ENCODE data around the gene AVPI1.

AVPI1 gene, protein sequence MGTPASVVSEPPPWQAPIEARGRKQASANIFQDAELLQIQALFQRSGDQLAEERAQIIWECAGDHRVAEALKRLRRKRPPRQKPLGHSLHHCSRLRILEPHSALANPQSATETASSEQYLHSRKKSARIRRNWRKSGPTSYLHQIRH

GRCh38 chr10:97686962-97687784, at the start of gene AVPI1:
AVPI1 (minus strand) TSS chr10:97687241; CDS start chr10:97679905, 7,336 bp downstream.
- DNase-seq = peak; percentile 77 to 78

GRCh38 chr10:97736403-97736901, 49.4 kb upstream of the AVPI1 start:
- DNase-seq = no peak

DNA sequence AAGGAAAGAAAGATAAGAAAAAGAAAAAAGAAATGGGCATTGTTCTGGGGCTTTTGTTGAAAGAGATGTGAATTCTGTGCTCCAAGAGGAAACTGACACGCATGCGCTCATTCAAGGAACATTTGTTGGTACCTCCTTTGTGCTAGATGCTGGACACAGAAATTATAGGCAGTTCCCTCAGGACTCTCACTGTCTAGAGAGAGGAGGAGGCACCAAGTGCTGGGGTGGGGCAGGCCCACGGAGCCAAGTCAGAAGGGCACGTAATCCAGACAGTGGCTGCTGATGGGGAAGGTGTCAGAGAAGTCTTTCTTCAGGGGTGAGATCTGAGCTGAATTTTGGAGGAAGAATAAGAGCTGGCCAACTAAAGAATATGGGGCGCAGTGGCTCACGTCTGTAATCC, 47.0 kb upstream of the AVPI1 start:
- DNase-seq = no peak

DNA sequence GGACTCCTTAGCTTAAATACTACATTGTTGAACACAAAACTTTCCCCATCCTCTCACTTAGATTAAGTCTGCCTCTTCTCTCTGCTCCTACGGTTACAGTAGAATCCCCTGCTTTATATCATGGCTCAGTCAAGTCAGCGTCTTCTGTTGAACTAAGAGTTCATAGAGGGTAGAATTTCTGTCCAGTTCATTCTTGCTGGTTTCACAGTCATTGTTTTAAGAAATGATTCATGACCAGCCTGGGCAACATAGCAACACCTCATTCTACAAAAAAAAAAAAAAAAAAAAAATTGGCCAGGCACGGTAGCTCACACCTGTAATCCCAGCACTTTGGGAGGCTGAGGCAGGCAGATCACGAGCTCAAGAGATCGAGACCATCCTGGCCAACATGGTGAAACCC, 46.2 kb upstream of the AVPI1 start:
- DNase-seq = no peak

DNA sequence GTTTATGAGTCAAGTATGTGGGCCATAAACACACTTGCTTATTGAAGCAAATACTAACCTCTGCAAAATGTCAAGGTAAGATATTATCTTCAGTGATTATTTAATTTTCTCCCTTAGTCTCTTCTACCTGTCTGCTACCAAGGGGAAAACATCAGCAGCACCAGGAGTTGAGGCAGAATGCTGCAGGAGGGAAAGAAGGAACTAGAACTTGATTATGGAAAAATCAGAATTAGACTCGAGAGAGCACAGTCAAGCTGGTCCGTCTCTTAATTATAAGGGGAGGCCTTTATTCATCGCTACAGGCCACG, 45.0 kb upstream of the AVPI1 start:
- no peak for DNase-seq

- peak in 1 of 2 donors; percentile 35 for DNase-seq
These were observed 44.5 kb upstream of the AVPI1 start for GRCh38 chr10:97731346-97732051.

GRCh38 chr10:97729014-97729413, 42.0 kb upstream of the AVPI1 start:
- DNase-seq = no peak

GRCh38 chr10:97726636-97727178, 39.7 kb upstream of the AVPI1 start:
- no peak for DNase-seq

- no peak for DNase-seq
These were observed 37.4 kb upstream of the AVPI1 start for GRCh38 chr10:97724341-97724941.

GRCh38 chr10:97723001-97723400, 36.0 kb upstream of the AVPI1 start:
- no peak for DNase-seq

DNA sequence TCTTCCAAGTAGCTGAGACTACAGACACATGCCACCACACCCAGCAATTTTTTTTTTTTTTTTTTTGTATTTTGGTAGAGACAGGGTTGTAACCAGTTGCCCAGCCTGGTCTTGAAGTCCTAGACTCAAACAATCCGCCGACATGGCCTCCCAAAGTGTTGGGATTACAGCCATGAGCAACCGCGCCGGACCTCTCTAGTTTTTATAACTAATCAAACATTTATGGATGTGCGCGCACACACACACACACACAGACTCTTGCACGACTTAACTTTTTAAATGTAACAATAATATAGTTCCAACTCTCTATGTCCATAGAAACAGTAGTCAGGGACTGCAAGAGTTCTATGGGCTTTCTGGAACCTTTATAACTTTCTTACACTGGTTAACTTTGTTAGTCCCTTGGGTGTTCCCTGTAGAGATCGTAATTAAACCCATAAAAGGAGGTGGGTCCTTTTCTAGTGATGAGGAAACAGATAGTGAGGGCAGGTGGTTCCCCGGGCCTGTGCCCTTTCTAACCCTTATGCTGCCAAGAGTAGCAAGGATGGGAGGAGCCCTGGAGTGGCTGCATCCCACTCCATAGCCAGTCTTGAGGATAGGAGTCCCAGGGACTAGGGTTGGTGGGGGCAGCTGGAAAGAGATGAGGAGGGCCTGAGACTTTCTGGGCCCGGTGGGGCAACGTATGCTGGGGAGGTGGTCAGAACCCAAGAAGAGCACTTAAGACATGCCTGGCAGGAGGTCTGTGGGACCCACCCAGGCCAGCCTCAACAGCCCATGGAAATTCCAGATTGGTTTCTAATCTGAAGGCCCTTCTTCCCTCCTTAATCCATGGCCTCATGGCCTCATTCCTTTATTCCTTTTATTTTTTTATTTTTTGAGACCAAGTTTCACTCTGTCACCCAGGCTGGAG, 35.1 kb upstream of the AVPI1 start:
- no peak for DNase-seq

GRCh38 chr10:97719602-97720001, 32.6 kb upstream of the AVPI1 start:
- DNase-seq = no peak

- no peak for DNase-seq
These were observed 31.7 kb upstream of the AVPI1 start for GRCh38 chr10:97718659-97719142.

DNA sequence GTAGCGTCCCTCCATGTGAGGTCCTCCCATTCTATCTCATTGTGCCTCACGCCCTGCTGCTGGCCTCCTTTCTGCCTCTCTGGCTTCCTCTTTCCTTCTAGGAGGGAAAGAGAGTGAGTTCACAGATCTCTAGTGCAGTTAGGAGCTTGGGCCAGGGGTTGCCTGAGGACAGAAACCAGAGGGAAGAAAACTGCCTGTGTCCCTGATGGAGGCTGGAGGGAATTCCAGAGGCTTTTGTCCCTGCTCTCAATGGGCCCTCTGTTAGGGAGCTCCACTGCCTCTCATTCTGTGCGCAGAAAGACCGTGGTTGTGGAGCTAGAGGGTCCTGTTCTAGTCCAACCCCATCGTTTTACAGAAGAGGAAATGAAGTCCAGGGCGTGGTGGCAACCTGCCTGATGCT, 31.1 kb upstream of the AVPI1 start:
- DNase-seq = no peak

- no peak for DNase-seq
These were observed 30.6 kb upstream of the AVPI1 start for GRCh38 chr10:97717627-97718026.

DNA sequence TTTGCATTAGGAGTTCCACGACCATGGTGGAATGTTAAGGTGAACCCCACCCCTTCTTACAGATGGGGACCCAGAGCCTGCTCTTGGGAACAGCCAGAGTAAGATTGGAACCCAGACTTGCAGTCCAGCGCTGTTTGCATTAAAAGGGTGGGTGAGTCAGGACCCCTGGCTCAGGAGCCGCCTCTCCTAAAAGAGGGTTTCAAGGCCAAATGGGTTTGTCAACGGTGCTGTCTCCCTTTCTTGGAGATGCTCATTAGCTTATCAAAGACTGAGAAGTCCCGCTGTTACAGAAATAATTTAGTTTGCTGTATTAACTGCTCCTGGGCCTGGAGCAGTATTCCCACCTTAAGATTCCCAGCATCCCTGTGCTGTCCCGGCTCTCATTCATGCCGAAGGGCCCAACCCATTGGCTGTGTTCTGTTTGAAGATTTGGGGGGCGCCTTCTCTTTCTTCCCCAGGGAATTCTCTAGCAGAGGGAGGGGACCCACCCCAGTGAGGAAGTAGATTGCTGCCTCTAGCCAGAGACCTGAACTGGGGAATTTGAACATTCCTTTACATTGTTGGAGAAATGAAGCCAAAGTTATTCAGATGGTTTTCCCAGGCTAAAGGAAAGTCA, 28.3 kb upstream of the AVPI1 start:
- no peak for DNase-seq

- peak; percentile 33 to 68 for DNase-seq
These were observed 27.6 kb upstream of the AVPI1 start for GRCh38 chr10:97714401-97715258.

- DNase-seq = peak in 1 of 2 donors; percentile 80
These were observed 26.9 kb upstream of the AVPI1 start for GRCh38 chr10:97713826-97714400.

GRCh38 chr10:97713339-97713825, 26.3 kb upstream of the AVPI1 start, which contains the start of gene MARVELD1:
MARVELD1 (plus strand) TSS chr10:97713730; CDS start chr10:97713877, 147 bp downstream.
- DNase-seq = no peak

Measured in bone marrow (tissue), 2 donors.